ENCODE data around the gene HCFC2. TPM values are rescaled to one million over a fixed set of nuclear protein-coding genes. Genes with fewer than 3 reads are reported as not detected.

The HCFC2 gene
- total RNA-seq, 1 experiment from 2014 or later = 1.5 TPM

DNA sequence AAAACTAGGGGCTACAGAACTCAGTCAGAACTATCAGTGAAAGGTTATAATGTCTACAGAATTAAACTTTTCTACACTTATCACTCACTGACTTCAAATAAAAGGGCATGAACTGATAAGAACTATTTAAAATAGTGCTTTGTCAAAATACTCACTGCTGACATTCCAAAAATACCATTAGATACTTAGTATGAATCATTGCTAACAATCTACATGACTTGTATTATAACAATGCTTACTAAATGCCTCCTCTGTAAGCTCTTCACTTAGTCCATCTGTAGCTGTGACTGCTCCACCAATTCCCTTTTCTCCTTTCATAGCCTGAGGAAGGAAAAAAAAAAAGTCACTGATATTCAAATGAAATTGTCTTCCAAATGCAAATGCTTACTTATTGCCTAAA, 56.7 kb downstream of the HCFC2 start:
- Histone ChIP-seq H3K4me3 (ENCODE audit: insufficient read depth, low read depth, low read length) (no peak overlapping the region), H3K27me3 (ENCODE audit: control insufficient read depth, insufficient read depth, low read length) (no peaks in the 10 kb centered on the region), H3K36me3 (replicated peaks; ENCODE audit: control insufficient read depth, insufficient read depth, low read length) (peaks cover 9% of the 10 kb centered on the region)
- no peak for DNase-seq

DNA sequence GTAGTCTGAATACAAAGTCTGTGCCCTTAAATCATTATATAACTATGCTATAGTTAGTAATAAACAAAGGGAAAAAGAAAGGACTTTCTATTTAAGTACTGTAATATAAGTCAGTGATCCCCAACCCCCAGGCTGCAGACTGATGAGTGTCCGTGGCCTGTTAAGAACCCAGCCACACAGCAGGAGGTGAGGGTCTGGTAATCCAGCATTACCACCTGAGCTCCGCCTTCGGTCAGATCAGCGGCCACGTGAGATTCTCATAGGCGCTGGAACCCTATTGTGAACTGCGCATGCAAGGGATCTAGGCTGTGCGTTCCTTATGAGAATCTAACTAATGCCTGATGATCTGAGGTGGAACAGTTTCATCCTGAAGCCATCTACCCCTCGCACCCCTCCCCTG, 58.0 kb downstream of the HCFC2 start:
- no peak for DNase-seq
- Histone ChIP-seq H3K4me3 (ENCODE audit: insufficient read depth, low read depth, low read length) (no peak overlapping the region), H3K27me3 (ENCODE audit: control insufficient read depth, insufficient read depth, low read length) (no peaks in the 10 kb centered on the region), H3K36me3 (replicated peaks; ENCODE audit: control insufficient read depth, insufficient read depth, low read length) (peaks cover 10% of the 10 kb centered on the region)

GRCh38 chr12:104126548-104126947, 62.2 kb downstream of the HCFC2 start:
- Histone ChIP-seq H3K27me3 (ENCODE audit: control insufficient read depth, insufficient read depth, low read length) (no peaks in the 10 kb centered on the region), H3K4me3 (ENCODE audit: insufficient read depth, low read depth, low read length) (no peak overlapping the region), H3K36me3 (replicated peaks; ENCODE audit: control insufficient read depth, insufficient read depth, low read length) (peaks cover 13% of the 10 kb centered on the region)
- no peak for DNase-seq

DNA sequence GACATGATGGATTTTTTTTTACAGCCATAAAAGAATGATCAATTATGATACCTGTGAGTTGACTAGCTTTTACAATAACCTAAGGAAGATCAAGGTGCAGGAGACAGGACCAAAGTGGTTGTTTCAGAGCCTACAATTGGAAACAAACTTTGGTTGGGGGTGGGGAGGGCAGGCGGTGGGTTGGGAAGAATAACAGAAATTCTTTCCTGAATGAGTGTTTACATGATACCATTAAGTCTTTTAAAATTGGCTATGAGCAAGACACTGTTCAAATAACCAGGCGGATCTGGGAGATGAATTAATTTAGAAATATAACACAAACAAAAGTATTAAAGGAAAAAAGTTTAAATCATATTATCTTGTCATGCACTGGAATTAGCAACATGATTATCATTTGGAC, 66.4 kb downstream of the HCFC2 start:
- no peak overlapping the region for H3K4me3 ChIP-seq (ENCODE audit: insufficient read depth, low read depth, low read length)
- H3K36me3 ChIP-seq (replicated peaks; ENCODE audit: control insufficient read depth, insufficient read depth, low read length) = peaks cover 18% of the 10 kb centered on the region
- H3K27me3 ChIP-seq (ENCODE audit: control insufficient read depth, insufficient read depth, low read length) = no peaks in the 10 kb centered on the region
- no peak for DNase-seq

GRCh38 chr12:104131609-104132008, 67.3 kb downstream of the HCFC2 start:
- Histone ChIP-seq H3K4me3 (ENCODE audit: insufficient read depth, low read depth, low read length) (no peak overlapping the region), H3K27me3 (ENCODE audit: control insufficient read depth, insufficient read depth, low read length) (no peaks in the 10 kb centered on the region), H3K36me3 (replicated peaks; ENCODE audit: control insufficient read depth, insufficient read depth, low read length) (peaks cover 17% of the 10 kb centered on the region)
- no peak for DNase-seq

DNA sequence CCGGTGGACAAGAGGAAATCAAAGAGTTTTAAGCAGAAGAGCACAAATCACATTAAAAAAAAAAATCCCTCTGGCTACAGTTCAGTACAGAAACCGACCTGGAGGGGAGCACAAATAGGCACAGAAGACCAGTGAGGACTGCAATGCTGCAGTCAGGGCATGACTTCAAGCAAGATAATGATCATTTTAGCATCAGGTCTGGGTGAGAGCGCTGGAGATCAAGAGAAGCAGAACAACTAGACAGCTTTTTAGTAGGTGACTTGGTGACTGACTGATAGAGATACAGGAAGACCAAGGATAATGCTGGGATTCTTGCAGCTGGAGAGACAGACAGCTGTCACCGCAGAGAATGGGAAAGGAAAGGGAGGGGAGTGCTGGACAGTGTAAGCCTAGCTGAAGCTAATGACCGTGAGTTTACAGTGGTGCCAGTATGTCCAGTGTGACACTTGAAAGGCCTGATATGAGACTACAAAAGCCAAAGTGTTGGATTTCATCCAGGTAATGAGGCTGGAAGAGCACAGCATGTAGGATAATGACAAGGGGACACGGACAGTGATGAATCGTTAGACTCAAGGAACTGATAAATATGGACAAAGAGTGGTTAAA, 68.1 kb downstream of the HCFC2 start:
- no peak for DNase-seq
- no peaks in the 10 kb centered on the region for H3K27me3 ChIP-seq (ENCODE audit: control insufficient read depth, insufficient read depth, low read length)
- peaks cover 16% of the 10 kb centered on the region for H3K36me3 ChIP-seq (replicated peaks; ENCODE audit: control insufficient read depth, insufficient read depth, low read length)
- no peak overlapping the region for H3K4me3 ChIP-seq (ENCODE audit: insufficient read depth, low read depth, low read length)

GRCh38 chr12:104133321-104133720, 69.0 kb downstream of the HCFC2 start:
- DNase-seq = no peak
- Histone ChIP-seq H3K27me3 (ENCODE audit: control insufficient read depth, insufficient read depth, low read length) (no peaks in the 10 kb centered on the region), H3K36me3 (replicated peaks; ENCODE audit: control insufficient read depth, insufficient read depth, low read length) (peaks cover 13% of the 10 kb centered on the region), H3K4me3 (ENCODE audit: insufficient read depth, low read depth, low read length) (no peak overlapping the region)

DNA sequence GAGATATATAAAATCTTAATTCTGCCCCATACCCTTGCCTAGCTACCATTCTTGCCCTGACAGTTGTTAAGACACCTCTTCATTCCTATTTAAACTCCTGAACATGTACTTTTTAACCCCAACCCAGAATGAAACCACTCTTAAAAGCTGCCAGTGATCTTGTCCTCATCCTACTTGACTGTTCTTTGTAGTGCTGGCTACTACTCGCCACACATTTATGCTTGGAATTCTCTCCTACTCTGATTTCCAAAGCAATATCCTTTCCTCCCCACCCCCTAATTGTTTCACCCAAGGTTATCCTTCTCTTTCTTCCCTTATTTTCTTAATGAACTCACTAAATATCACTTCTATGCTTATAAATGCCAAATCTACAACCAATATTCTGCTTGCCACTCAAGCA, 69.5 kb downstream of the HCFC2 start:
- H3K27me3 ChIP-seq (ENCODE audit: control insufficient read depth, insufficient read depth, low read length) = no peaks in the 10 kb centered on the region; the same call in 1 of the 2 replicates
- no peak for DNase-seq
- H3K36me3 ChIP-seq (replicated peaks; ENCODE audit: control insufficient read depth, insufficient read depth, low read length) = peaks cover 13% of the 10 kb centered on the region
- H3K4me3 ChIP-seq (ENCODE audit: insufficient read depth, low read depth, low read length) = no peak overlapping the region

DNA sequence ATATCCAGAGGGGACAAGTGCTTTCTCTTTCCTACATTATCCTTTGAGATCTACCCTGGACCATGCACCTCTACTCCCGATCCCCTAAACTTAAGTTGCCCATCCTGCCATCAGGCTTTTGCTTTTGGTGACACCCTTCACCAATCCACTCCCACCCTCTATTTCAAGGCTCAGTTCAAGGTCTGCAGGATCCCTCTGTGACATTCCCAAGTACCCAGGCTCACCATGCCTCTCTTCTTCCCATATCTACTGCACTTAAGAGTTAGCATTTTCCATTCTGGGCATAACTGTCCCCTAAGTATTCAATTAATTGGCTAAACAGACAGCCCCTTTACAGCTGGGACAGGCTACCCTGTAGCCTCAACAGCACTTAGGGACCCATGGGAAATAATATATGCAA, 70.6 kb downstream of the HCFC2 start:
- Histone ChIP-seq H3K4me3 (ENCODE audit: insufficient read depth, low read depth, low read length) (no peak overlapping the region), H3K36me3 (replicated peaks; ENCODE audit: control insufficient read depth, insufficient read depth, low read length) (peaks cover 10% of the 10 kb centered on the region), H3K27me3 (ENCODE audit: control insufficient read depth, insufficient read depth, low read length) (no peaks in the 10 kb centered on the region; the same call in 1 of the 2 replicates)
- DNase-seq = no peak

DNA sequence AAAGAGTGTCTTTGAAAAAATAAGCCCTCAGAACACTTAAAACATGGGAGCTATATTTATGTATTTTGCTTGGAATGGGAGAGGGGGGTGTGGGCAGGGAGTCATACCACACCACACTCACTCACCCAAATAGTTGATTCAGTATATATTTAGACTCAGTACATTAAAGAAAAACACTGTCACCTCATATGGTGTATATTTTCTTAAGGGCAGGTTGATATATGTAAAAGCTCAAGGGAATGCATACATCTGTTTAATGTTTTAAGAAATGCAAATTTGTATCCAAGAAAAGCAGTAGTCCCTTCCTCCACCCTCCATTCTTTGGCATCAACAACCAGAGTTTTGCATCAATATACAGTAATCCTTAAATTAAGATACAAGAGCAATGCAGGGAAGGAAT, 72.2 kb downstream of the HCFC2 start:
- Histone ChIP-seq H3K4me3 (ENCODE audit: insufficient read depth, low read depth, low read length) (peak overlapping the region; percentile 87), H3K27me3 (ENCODE audit: control insufficient read depth, insufficient read depth, low read length) (no peaks in the 10 kb centered on the region; the same call in 1 of the 2 replicates), H3K36me3 (replicated peaks; ENCODE audit: control insufficient read depth, insufficient read depth, low read length) (peaks cover 9% of the 10 kb centered on the region)
- no peak for DNase-seq

- Histone ChIP-seq H3K4me3 (ENCODE audit: insufficient read depth, low read depth, low read length) (peak overlapping the region; percentile 87), H3K27me3 (ENCODE audit: control insufficient read depth, insufficient read depth, low read length) (no peaks in the 10 kb centered on the region; the same call in 1 of the 2 replicates), H3K36me3 (replicated peaks; ENCODE audit: control insufficient read depth, insufficient read depth, low read length) (peaks cover 9% of the 10 kb centered on the region)
- peak; percentile 77 for DNase-seq
Measured at GRCh38 chr12:104137001-104137901, 72.9 kb downstream of the HCFC2 start.

DNA sequence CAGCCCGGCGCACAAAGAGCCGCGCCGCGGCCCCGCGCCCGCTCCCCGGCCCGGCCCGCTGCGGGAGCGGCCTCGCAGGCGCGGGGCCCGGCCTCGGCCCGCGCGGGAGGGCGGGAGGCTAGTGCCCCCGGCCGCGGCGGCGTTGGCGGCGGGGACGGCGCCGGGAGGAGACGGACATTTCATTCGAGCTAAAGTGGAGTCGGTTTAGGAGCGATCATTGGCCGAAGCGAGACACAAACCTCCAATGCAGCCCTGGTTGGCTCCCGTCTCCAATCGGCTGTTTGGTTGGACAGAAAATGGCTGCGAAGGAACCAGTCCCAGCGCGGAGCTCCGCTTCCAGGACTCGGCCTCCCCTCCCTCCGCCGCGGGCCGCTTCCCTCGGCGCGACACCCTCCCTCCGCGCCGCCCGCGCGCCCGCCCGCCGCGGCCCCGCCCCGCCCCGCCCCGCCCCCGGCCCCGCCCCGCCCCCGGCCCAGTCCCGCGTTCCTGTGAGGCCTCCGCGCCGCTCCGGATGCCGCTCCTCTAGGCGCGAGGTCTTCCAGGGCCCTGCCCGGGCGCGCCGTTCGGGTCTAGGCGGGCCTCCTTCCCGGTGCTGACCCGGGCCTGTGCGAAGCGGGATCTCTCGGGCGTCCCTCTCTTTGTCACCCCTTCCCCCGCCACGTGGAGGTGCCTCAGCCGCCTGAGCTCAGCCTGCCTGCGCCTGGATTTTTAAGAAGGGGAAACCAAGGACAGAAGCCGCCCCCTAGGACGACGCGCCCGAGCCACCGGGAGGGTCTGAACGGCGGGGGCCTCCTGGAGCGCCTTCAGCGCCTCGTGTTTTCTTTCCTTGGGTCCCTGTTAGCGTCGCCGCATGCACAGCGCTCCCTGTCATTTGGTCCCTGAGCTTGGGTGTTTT, 73.8 kb downstream of the HCFC2 start, which contains the start of gene NFYB:
NFYB (minus strand) TSS at position 309 of the 895 bp plus-strand sequence. CDS start 2,757 bp downstream, outside the sequence.
- no peaks in the 10 kb centered on the region; the same call in 1 of the 2 replicates for H3K27me3 ChIP-seq (ENCODE audit: control insufficient read depth, insufficient read depth, low read length)
- peak within 1 kb of the TSS; percentile 87 for H3K4me3 ChIP-seq (ENCODE audit: insufficient read depth, low read depth, low read length)
- peak; percentile 97 for DNase-seq
- peaks cover 4% of the 10 kb centered on the region for H3K36me3 ChIP-seq (replicated peaks; ENCODE audit: control insufficient read depth, insufficient read depth, low read length)

- no peak for DNase-seq
- Histone ChIP-seq H3K36me3 (replicated peaks; ENCODE audit: control insufficient read depth, insufficient read depth, low read length) (peaks cover 4% of the 10 kb centered on the region), H3K27me3 (ENCODE audit: control insufficient read depth, insufficient read depth, low read length) (no peaks in the 10 kb centered on the region; the same call in 1 of the 2 replicates), H3K4me3 (ENCODE audit: insufficient read depth, low read depth, low read length) (peak overlapping the region; percentile 46)
Measured at GRCh38 chr12:104138797-104139152, 74.4 kb downstream of the HCFC2 start.

GRCh38 chr12:104142543-104142942, 78.2 kb downstream of the HCFC2 start:
- DNase-seq = peak; percentile 35
- Histone ChIP-seq H3K27me3 (ENCODE audit: control insufficient read depth, insufficient read depth, low read length) (no peaks in the 10 kb centered on the region; the same call in 1 of the 2 replicates), H3K4me3 (ENCODE audit: insufficient read depth, low read depth, low read length) (no peak overlapping the region), H3K36me3 (replicated peaks; ENCODE audit: control insufficient read depth, insufficient read depth, low read length) (no peaks in the 10 kb centered on the region)

All from H7 (cell line).